NCI-H2171 (cell line): ENCODE data around the gene NEURL3.
A peak's percentile ranks its signal among the peaks of the same experiment; 100 is the strongest.

Source experiments
- DNase-seq: peaks from one replicate; lab custom pipeline; 2025; lab: John Stamatoyannopoulos, UW

Gene NEURL3

DNA sequence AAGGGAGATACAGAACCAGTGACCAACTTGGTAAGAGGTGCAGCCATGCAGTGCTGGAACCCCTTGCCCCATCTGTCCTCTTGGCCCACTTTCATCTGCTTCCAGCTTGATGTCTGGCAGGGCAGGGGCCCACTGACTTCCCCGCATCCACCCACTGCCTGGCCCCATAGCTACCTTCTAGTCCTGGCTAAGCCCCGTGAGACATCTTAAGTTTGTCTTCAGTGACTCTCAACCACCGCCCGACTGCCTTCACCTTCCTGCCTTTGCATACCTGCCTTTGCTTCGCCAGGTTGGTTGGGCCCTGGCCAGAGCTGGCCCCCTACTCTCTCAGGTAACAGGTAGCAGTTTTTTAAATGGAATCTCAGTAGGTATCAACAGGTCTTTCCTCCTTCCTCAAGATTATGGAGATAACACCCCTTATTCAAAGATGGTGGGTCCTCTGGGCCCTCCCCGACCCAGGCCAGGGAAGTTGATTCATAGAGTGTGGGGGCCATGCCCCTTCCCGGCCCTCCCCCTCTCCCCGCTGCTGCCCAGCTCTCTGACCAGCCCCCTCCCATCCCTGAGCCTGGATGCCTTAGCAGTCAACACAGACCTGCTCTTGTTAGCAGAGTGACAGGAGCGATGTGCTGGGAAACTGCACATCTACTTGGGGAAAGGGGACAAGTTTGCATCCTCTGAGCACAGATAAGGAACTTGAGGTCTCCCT is 34.2 kb upstream of the NEURL3 start:
- no peak for DNase-seq

DNA sequence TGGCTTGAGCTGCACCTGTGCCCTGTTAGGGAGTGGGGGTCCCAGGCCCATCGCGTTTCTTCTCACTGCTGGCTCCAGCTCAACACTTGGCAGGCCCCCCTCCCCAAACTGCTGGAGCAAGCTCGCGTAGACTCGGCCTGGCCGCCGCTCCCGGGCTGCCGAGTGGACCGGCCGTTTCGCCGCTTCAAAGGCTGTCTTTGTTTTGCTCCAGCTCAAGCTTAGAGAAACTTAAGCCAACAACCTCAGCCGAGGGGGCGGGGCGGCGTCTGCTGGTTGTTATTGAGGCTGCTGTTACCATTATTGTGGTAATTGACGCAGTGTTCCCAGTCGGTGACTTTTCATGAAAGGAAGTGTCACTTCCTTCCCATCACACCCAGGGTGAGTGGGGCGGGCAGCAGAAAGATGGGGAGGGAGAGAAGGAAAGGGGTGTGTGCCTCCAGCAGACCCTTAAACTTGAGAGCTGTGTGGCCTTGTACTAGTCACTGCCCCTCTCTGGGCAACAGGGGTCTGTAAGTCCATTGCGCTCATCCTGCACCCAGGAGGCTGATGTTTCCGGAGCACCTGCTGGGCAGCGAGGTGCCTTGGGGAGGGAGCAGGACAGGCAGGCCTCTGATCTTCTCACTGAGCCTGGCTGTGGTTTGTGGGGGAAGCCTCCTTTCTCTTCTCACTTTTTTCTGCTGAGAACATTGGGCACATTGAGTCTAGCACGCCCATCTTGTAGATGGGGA is 33.5 kb upstream of the NEURL3 start:
- DNase-seq = no peak

DNA sequence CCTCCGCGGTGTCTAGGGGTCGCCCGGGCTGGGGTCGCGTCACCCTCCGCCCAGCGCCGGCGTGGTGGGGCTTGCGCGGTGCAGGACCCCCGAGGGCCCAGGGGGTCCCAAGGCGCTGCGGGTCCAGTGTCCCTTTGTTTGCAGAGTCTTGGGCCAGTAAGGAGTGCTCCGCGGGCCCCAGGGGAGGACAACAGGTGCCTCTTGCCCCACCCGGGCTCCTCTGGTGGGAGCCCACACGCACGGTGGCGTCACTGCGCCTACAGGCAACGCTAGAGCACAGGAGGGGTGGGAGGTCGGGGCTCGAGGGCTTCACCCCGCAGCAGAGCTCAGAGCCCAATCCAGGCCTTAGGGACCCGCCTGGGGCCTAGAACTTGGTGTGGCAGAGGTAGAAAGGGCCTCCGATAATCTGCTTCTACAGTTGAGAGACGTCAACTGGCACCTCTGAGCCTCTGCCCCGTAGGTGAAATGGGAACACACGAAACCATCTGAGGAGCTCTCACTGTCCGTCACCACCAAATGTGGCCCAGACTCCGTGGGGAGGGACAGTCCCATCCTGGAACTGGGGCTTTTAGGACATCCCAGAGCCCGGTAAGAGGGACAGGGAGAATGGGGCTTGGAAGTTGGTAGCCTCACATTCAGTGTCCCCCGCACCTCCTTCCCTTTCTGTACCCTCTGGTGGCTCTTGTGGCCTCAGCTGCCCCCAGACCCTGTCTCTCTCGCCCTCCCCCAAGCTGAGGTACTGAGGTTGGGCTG is 32.8 kb upstream of the NEURL3 start:
- DNase-seq = no peak

DNA sequence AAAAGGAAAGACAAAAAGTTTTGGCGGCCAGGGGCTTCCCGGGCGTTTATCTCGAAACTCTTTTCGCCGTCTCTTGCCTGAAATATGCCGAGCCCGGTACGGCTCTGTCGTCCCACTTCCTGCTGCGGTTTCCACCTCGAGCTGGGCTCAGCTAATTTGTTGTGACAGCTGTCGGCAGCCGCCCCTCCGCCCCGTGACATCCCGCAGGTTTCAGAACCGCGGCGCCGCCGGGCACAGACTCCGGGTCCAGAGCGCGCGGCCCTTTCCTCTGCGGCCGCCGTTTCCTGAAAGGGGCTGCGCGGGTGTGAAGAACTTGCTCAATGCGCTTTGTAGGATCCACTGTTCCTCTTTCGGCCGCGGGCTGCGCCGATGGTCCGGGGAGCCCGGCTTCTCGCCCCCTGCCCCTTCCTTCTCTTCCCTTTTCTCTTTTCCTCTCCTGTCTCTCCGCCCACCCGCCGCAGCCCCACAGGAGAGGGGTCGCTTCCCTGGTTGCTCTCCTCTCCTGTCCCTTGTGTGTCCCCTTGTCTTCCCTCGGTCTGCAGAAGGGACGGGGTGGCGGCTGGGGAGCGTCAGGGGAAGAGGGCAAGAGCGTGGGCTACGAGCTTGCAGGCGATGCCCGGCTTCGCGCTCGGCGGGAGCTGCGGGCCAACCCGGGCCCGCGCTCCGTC is 32.0 kb upstream of the NEURL3 start:
- no peak for DNase-seq

DNA sequence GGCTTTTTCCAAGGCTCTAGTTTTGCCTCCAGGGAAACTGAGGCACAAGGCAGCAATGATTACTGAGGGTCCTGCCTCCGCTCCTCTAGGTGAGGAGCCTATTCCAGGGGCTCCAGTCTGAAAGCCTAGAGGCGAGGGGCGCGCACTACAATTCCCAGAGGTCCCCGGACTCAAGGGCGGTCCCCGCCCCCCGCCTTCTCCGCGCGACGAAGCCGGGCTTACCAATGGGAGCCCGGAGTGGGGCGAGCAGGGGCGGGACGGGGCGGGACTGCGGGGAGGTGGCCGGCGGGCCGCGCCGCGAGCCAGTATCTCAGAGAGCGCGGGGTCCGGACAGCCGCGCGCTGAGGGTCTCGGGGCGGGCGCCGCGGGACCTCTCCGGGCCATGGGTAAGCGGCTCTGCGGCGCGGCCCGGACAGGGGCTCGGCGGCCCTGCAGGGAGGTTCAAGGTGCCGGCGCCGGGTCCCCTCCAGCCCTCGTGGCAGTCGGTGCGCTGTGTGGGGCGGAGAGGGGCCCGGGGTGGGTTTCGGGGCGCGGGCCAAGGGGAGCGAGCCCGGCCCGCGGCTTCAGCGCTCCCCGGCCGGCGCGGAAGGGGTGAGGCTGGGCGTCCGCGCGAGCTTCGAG is 31.4 kb upstream of the NEURL3 start, which contains the start of gene ARID5A:
Gene ARID5A (plus strand): TSS at position 308 of the 621 bp plus-strand sequence. CDS start 75 bp downstream, at position 383.
- peak; percentile 89 for DNase-seq

DNA sequence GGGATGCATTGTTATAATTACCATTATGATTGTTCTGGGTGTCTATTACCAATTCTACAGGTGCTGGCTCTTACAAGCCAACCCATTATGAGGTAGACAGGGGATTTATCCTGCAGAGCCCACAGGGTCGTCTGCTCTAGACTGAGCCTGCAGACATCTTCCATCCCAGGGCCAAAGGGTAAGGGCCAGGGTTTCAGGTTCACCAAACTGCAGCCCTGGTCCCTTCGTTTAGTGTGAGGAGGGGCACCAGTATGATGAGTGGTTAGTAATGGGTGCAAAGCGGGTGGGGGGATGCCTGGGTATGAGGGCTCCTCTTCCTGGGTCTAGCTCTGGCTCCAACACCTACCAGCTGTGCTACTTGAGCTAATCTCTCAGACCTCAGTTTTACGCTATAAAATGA is 30.2 kb upstream of the NEURL3 start:
- DNase-seq = no peak

DNA sequence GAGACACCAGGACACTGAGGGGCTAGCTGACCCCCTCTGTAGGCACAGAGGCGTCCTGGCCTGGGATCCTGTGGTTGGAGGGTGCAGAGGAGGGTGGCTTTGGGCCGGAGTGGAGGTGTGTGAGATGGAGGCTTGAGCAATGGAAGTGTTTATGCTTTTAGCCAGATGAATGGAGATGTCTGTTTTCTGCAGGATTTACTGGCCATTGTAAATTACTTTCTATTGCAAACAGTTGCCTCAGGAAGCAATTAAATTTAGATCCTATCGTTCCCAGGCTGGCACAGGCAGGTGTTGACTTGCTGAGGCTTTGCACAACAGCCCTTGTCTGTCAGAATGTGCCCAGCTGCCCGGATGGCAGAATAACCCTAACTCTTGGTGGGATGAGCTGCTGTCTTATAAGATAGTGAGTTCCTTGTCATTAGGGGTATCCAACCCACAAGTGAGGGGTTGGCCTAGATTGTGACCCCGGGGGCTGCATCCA is 29.6 kb upstream of the NEURL3 start:
- no peak for DNase-seq

DNA sequence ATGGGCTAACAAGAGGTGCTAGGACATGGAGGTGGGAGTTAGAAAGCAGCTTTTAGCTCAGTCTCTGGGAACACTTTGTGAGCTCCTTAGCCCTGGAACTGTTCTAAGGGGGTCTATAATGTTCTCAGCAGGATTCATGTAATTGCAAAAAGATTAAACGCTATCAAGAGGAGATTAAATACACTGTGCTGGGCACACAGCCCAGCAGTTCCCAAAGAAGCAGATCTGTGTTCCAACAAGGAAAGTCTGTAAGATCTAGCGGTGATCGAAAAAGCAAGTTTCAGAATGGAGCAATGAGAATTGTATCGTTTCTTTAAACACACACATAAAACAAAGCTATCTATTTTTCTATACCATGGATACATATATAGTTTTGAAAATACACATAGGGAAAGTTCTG is 29.0 kb upstream of the NEURL3 start:
- no peak for DNase-seq

DNA sequence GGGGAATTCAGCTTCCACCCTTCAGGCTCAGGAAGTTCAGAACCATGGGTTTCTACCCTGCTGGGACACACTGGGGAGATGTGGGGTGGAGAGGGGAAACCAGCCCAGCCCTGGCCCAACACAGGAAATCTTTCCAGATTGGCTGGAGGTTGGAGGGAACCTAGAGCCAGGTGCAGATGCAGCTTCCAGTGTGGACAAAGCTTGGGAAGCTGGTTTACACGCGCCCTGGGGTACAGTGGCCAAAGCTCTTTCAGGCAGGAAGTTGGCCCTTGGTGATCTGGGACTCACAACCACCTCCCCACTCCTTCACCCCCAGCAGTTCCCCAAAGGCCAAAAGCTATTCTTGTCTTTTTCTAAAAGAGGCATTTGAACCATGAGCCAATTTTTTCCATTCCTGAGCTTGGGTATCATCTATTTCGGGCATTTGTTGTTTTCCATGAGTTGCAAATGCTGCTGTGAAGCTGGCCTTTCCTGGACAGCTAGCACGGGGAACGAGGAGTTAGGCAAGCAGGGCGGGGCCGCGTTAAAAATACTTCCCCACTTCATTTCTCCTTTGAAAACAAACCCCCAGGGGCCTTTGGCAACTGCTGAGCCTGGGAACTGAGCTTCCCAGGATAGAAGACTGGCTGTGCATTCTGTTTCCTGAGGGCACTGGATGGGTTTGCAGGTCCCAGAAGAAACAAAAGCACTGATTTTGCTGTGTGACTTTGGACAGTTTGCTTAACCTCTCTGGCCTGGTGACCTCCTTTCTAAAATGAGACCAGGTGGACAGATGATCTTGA is 28.3 kb upstream of the NEURL3 start:
- DNase-seq = no peak

DNA sequence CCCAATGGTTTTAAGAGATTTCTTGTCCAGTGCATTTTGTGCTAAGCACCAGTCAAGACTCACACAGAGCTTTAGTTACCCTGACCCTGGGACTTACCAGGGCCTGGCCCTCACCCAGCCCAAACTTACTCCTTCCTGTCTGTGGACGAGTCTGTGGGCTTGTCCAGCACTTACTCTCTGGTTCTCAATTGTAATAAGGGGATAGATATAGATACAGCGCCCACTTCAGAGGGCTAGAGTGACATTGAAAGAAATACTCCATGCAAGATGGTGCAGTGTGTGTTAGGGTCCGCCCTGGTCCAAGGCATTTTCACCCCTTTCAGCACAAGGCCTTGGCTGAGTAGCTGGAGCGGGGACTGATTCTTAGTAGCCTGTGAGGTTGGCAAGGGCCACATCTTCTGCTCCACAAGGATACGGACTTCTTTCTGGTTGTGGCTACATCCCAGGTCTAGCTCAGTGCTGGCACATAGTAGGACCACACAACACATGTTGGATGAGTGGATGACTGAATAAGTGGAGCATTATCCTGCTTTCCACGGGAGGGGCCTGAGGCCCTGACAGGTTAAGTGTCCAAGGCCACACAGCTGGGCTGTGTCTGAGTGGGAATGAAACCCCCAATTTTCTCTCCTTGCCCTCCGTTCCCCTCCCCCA is 27.6 kb upstream of the NEURL3 start:
- no peak for DNase-seq

DNA sequence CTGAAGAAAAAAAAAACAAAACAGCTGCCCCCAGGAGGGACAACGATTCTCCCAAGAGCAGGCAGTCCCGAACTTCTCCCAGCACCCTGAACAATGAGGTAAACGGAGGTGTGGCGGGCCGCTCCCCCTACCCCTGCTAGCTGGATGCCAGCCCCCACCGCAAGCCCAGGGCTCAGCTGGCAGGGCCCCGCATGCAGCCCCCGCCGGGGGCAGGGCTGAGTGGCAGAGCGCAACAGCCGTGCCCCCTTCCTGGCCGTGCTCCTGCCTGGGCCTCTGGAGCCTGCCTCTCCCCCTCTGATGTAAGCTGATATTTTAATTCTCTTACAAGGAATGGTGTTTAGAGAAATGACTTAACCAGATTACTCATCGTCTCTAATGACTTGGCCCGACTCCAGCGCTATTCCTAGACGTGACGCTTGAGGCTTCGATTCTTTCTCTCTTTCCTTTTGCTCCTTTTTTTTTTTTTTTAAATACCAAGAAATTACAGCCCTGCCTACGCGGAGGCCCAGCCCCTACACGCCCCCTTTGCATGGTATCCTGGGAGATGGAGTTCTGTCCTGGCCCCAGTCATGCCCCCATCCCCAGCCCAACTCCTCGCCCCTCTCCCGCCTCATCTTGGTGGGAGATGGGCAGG is 26.8 kb upstream of the NEURL3 start:
- peak; percentile 99 for DNase-seq

DNA sequence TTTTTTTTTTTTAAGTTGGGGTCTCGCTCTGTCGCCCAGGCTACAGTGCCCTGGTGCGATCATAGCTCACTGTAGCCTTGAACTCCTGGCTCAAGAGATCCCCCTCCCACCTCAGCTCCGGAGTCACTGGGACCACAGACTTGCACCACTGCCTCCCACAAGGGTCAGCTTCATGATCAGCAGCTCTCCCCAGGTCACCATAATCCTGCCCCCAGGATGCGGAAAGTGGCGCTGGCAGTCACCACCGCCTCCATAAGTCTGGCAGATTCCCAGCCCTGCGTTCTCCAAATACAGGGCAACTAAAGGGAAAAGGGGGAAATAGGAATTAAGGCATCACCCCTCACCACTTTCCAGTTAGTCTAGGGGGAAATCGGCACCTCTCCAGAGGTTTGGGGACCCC is 26.2 kb upstream of the NEURL3 start:
- no peak for DNase-seq

DNA sequence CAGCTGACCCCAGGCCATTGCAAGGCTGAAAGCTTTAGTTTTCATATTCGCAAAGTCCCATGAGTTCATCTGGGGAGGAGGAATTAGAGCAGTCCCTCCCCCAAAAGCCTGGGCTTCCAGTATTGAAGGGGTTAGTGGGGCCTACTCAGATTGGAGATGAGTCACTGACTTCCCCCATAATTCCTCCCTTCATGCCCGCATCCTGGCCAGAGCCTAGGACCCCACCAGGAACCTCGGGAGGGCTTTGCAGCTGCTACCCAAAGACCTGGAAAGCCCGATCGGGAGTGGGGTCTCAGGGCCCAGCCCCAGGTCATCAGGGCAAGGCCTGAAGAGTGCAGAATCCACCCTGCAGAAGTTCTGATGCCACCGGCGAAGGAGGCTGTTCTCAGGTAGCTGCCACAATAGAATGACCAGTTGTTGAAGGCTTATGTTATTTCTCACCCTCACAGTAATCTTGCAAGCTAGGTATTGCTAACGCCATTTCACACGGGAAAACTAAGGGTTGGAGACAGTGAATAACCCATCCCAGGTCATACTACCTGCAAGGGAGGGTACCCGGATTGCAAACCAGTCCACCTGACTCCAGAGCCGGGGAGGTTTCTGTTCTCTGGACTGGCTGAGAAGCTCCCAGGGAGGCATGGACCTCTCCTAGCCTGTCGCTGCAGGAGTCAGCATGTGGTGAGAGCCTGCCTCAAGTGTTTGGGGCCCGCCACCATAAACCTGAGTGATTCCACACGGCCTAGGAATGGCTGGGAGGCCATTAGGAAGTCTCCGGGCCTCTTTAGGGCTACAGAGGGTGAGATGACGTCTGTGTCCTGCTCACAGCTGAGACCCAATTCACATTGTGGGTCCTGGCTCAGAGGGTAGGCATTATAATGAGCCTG is 25.6 kb upstream of the NEURL3 start:
- DNase-seq = no peak

DNA sequence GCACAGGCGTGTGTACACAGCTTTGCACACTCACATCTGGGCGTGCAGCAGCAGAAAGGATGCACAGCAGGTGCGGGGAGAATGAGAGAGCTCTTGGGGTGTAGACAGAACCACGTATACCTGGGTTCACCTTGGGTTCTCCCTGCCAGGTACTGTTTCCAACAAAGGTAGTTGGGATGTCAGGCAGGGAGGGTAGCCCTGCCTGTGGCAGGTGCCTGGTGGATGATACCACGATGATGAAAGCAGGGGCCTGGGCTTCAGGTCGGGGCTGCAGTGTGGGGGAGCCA is 24.9 kb upstream of the NEURL3 start:
- DNase-seq = no peak

DNA sequence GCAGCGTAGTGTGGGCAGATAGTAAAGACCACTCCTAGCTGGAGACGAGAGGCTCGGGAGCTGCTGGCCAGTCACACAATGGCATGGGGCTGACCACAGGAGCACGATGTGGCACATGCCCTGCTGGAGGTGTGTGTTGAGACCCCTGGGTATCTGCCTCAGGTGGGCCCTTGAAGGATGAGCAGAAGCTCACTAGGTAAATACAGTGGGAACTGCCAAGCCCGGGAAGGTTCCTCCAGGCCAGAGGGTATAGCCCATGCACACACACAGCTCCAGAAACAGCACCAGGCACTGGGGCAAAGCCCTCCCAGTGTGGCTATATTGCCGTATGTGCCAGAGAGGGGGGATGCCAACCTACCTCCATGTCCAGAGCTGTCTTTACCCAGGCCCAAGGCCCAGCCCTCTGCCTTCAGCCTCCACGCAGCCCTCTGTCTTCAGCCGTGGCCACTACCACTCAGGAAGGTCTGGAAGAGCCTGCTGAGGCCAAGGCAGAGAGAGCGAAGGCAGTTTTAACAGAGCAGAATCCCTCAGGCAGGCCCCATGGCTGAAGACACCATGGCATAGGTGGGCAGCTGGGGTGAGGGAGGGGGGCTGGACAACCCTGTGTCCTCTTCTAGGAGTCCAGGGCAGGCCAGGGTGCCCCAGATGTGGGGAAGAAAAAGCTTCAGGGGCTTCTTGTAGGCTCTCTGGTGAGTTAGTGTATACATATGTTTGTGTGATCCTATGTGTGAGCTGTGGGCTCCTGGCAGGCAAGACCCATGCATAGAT is 24.4 kb upstream of the NEURL3 start:
- DNase-seq = no peak

DNA sequence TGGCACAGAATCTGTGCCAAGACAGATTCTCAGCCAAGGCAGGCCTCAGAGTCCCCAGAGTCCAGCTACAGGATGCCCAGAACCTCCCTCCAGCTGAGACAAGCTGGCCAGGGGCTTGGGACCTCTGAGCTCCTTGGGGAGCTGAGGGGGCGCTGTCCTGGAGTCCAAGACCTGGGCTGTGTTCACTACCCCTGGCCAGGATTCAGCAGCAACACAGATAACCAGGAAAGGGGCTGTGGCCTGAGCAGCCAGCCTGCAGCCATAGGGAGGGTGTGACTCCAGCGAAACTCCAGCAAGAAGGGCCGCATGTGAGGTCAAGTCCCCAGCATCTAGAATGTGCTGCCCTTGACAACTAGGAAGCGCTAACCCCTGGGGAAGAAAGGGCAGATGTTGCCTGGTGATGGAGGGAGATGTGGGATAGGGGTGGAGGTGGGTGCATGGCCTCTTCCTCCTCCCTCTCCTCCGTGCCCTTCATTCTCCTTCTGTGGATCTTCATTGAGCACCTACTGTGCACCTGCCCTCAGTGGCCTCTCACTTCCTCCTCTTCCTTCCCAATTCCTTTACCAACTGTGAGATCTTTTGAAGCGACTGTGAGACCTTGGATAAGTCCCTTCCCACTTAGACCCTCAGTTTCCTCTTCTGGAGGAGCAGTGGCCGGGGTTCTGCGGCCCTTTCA is 23.7 kb upstream of the NEURL3 start:
- no peak for DNase-seq

DNA sequence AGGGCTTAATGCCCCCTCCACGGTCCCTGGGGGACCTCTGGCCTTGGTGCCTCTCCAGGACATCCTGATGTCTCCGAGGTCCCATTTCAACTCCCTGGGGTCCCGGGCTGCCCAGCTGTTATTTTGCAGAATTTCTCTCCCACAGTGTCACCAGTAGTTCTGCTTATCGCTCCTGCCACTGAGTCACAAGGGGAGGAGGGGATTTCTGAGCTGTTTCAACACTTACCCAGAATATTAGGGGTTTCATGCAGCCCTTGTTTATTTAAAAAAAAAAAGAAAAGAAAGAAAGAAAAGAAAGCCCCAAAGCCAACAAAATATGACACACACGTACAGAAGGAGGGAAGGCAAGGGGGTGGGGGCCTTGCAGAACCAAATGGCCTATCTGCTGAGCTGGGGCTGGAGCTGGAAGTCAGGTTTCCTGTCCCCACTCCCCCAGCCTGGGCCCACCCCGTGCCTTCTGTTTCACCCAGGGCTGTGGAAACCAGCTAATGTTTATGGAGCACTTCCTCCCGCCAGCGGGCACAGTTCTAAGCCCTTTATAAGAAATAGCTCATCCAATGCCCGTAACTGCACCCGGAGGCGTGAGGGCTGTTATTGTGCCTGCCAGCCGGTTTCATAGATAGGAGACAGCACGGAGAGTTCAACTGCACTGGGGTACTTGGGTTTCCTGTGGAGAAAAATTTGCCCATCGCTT is 23.0 kb upstream of the NEURL3 start:
- no peak for DNase-seq
